NCI-H2107 treated with DMSO at 0.1 percent for 48 hours (cell line): ENCODE measurements around the gene MYO3B.

Experiments used
- DNase-seq: peaks from one replicate; lab custom pipeline; 2025; ENCODE audit not compliant: unreplicated experiment; lab: John Stamatoyannopoulos, UW

MYO3B gene

GRCh38 chr2:170235860-170236679 lies 58.1 kb downstream of the MYO3B start:
- peak; percentile 48 for DNase-seq

- DNase-seq = no peak
Measured at GRCh38 chr2:170236680-170237047, 58.7 kb downstream of the MYO3B start.

GRCh38 chr2:170237572-170238120 lies 59.7 kb downstream of the MYO3B start:
- DNase-seq = no peak

- DNase-seq = no peak
Measured at GRCh38 chr2:170238776-170239175, 60.8 kb downstream of the MYO3B start.

- no peak for DNase-seq
Measured at GRCh38 chr2:170240629-170241028, 62.7 kb downstream of the MYO3B start.

- DNase-seq = no peak
Measured at GRCh38 chr2:170241756-170242155, 63.8 kb downstream of the MYO3B start.

GRCh38 chr2:170243118-170243837 lies 65.3 kb downstream of the MYO3B start:
- DNase-seq = no peak

GRCh38 chr2:170243898-170244297 lies 66.0 kb downstream of the MYO3B start:
- no peak for DNase-seq

GRCh38 chr2:170244555-170244954 lies 66.6 kb downstream of the MYO3B start:
- DNase-seq = no peak

GRCh38 chr2:170245312-170245711 lies 67.4 kb downstream of the MYO3B start:
- no peak for DNase-seq

- DNase-seq = no peak
Measured at GRCh38 chr2:170247333-170247732, 69.4 kb downstream of the MYO3B start.

- no peak for DNase-seq
Measured at GRCh38 chr2:170247882-170248393, 70.0 kb downstream of the MYO3B start.

- no peak for DNase-seq
Measured at GRCh38 chr2:170248574-170249393, 70.8 kb downstream of the MYO3B start.

GRCh38 chr2:170249761-170250160 lies 71.8 kb downstream of the MYO3B start:
- no peak for DNase-seq

GRCh38 chr2:170250584-170250983 lies 72.6 kb downstream of the MYO3B start:
- no peak for DNase-seq

GRCh38 chr2:170252414-170252813 lies 74.5 kb downstream of the MYO3B start:
- DNase-seq = no peak

GRCh38 chr2:170253721-170254230 lies 75.8 kb downstream of the MYO3B start:
- DNase-seq = no peak

GRCh38 chr2:170254293-170254732 lies 76.4 kb downstream of the MYO3B start:
- no peak for DNase-seq

GRCh38 chr2:170255137-170255536 lies 77.2 kb downstream of the MYO3B start:
- DNase-seq = no peak

GRCh38 chr2:170255971-170256370 lies 78.0 kb downstream of the MYO3B start:
- no peak for DNase-seq

- no peak for DNase-seq
Measured at GRCh38 chr2:170258382-170258781, 80.4 kb downstream of the MYO3B start.
